Adipose tissue (tissue), 3 donors: ENCODE data around the gene IL22RA1. TPM values are rescaled to one million over a fixed set of nuclear protein-coding genes. Genes with fewer than 3 reads are reported as not detected.

ENCODE experiments used
- H3K27ac ChIP-seq: one replicate; pipeline ENCODE4 v1.5.1; 2013; ENCODE audit warnings: low read depth, low read length
- WGBS, 3 donors: extraction: QIAGEN DNeasy Blood & Tissue Kit; methylation state at CpG; one replicate each; pipeline ENCODE4 v1.1.7; 2013; 5-methylcytosine and 5-hydroxymethylcytosine counted together
- polyA plus RNA-seq, 3 donors: library from polyadenylated mRNA; stranded (reverse); fragments of 200-250 nt; gene quantifications; one replicate each; pipeline ENCODE4 v1.2.3, GENCODE V29; 2013
- donor health status: healthy with polysubstance abuse.
- donor health status: Bipolar disorder and iron deficiency.
- donor health status: healthy.

The IL22RA1 gene
- polyA plus RNA-seq, 3 donors = 0.25 to 200 (median 0.34) TPM

DNA sequence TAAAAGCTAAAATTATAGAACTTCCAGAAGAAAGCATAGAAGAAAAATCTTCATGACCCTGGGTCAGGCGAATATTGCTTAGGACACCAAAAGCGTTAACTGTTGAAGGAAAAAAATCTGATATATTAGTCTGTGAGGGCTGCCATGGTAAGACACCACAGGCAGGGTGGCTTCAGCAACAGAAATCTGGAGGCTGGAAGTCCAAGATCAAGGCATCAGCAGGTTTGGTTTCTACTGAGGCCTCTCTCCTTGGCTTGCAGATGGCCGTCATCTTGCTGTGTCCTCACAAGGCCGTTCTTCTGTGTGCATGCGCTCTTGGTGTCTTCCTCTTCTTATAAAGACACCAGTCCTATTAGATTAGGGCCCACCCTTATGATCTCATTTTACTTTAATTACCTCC is 29.7 kb upstream of the IL22RA1 start:
- 93 to 98% (median 96%) methylated on average over 5 of the region's 5 CpGs for WGBS, 3 donors
- H3K27ac ChIP-seq = no peak overlapping the region

DNA sequence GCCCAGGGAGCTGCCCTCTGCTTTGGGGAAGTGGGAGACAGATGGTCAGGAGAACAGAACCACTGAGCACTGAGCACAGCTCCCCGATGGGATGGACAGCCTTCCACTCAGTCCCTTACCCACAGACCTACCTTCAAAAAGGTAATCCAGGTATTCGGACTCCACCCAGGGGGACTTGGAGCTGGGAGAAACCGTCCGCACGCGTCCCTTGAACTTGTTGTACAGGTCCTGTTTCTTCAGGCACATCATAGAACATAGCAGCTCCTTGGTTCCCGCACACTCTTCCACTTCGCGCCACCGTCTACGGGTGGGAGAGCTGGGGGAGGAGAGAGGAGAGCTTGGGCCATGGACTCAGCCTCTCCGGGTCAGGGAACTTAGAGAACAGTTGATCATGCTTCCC is 26.3 kb upstream of the IL22RA1 start:
- H3K27ac ChIP-seq = no peak overlapping the region
- 91 to 98% (median 92%) methylated on average over 12 of the region's 12 CpGs for WGBS, 3 donors

DNA sequence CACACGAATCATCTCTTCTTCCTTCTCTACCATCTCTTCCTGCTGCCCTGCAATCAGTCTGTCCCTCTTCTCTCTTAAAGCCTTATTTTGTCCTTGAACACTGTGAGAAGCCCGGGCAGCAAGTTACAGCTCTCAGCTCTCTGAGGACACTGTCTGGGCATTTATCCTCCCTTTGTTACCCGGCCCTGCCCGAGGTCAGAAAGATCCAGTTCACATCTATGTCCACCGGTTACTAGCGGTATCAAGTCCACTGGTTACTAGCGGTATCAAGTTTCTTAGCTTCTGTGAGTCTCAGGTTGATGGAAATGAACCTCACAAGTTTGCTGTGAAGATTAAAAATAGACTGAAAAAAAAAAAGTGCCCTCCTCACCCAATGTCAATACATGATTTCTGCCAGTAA is 25.3 kb upstream of the IL22RA1 start:
- H3K27ac ChIP-seq = no peak overlapping the region
- WGBS, 3 donors = 82 to 88% (median 86%) methylated on average over 7 of the region's 7 CpGs

DNA sequence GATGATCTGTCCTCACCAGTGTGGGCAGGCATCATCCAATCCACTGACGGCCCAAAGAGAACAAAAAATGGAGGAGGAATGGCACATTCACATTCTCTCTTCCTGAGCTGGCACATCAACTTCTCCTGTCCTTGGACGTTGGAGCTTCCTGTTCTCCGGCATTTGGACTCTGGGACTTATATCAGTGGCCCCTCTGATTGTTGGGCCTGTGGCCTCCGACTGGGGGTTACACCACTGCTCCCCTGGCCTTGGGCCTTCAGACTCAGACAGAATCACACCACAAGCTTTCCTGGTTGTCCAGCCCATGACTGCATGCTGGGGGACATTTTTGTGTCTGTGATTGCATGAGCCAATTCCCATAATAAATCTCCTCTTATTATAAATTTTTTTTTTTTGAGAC is 24.1 kb upstream of the IL22RA1 start:
- WGBS, 3 donors = 57% methylated on average over 4 of the region's 4 CpGs
- no peak overlapping the region for H3K27ac ChIP-seq

DNA sequence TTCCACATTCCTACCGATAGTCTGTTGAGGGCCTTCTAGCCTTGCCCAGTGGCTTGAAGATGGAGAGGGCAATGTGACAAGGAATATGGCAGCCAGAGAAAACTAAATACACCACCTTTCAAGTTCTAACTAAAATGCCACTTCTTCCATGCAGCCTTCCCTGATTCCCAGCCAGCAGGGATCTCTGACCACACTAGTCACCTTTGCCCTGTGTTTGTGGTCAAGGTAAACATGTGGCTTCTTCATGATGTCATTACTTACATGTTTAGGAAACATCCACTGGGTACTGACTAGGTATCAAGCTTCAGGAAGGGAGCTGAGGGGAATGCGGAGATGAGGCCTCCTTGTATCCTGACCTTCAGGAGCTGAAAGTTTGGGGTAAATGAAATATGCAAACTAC is 22.6 kb upstream of the IL22RA1 start:
- WGBS, 3 donors = 93 to 100% (median 96%) methylated on average over 2 of the region's 2 CpGs
- H3K27ac ChIP-seq = no peak overlapping the region

DNA sequence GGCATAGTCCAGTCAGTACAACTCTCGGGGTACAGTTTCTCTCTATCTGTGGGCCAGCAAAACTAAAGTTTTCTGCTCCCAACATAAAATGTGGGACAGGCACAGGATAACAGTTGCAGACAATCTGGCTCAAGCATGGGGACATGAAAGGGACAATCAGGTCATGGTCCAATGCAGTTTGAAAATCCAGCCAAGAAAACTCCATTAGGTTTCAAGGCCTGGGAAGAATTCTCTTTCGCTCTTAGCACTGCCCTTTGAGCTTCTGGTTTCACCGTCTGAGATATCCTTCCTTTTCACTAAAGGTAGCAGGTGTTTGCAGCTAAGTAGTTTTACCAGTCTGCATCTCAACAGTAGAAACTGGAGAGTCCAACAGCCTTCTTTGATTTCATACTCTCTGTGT is 21.1 kb upstream of the IL22RA1 start:
- 83 to 96% (median 87%) methylated on average over 3 of the region's 3 CpGs for WGBS, 3 donors
- H3K27ac ChIP-seq = no peak overlapping the region

DNA sequence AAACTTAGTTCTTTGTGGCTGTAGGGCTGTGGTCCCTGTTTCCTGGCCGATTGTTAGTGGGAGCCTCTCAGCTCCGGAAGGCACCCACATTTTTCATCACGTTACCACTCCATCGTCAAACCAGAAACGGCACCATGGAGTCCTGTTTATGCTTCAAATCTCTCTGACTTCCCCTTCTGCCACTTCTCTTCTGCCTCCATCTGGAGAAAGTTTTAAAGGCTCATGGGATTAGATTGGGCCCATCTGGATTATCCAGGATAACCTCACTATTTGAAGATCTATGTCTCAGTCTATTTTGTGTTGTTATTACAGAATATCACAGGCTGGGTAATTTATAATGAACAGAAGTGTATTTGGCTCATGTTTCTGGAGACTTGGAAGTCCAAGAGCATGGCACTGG is 19.3 kb upstream of the IL22RA1 start:
- H3K27ac ChIP-seq = no peak overlapping the region
- 52 to 85% (median 55%) methylated on average over 5 of the region's 5 CpGs for WGBS, 3 donors

DNA sequence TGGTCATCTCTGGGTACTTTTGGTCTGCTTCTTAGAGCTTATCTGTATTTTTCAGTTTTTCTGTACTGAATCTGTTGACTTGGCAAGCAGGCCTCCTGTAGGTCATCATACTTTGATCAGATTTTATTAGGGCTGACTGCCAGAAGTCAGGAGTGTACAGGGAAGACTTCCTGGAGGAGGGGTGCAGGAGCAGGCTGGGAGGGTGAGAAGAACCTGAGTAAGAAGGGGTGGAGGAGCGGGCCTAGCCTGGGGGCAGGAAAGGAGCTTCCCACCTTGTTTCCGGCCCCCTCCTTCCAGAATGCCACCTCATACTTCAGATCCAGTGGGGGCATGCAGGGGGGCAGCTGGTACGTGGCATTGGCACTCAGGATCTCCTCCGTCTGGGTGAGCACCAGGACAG is 18.3 kb upstream of the IL22RA1 start:
- no peak overlapping the region for H3K27ac ChIP-seq
- WGBS, 3 donors = 79 to 86% (median 82%) methylated on average over 4 of the region's 4 CpGs

DNA sequence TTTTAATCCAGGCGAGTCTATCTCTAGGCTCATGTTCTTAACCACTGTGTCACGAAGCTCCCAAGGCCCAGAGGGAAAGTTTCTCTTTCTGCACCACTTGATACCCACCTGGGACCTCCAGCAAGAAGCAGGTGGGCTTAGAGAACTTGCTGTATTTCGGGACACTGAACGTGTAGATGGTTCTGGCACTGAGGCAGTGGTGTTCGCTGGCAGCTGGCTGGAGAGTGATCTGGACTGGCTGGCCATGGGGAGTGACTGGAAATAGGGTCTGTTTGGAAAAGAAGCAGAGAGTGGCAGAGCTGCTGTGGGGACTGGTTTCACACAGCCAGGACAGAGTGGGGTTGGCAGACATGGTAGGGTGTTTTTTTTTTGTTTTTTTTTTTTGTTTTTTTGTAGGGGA is 16.4 kb upstream of the IL22RA1 start:
- H3K27ac ChIP-seq = no peak overlapping the region
- 77 to 88% (median 88%) methylated on average over 5 of the region's 5 CpGs for WGBS, 3 donors

DNA sequence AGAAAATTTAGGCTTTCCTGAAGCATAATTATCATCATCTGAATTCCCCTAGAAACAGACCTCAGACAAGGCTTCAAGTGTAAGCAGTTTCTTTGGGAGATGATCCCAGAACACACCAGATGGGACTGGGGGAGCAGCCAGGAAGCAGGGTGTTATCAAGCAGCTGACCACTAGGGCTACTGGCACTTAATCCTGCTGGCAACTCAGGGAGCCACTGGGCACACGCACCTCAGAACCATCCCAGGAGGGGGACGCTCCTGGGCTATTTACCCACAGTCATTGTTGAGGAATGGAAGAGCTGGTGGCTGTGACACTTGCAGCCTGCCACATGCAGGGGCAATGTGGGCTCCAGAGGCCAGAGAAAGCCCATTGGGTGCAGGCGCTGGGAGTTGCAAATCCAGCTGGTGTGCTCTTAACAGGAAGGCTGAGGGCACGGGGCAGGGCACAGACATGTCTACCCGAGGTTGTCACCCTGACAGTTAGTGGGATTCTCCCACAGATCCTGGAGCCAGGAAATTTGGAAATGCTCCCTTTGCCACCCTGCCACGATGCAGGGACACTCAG is 15.1 kb upstream of the IL22RA1 start:
- 85 to 91% (median 88%) methylated on average over 6 of the region's 6 CpGs for WGBS, 3 donors
- H3K27ac ChIP-seq = no peak overlapping the region

DNA sequence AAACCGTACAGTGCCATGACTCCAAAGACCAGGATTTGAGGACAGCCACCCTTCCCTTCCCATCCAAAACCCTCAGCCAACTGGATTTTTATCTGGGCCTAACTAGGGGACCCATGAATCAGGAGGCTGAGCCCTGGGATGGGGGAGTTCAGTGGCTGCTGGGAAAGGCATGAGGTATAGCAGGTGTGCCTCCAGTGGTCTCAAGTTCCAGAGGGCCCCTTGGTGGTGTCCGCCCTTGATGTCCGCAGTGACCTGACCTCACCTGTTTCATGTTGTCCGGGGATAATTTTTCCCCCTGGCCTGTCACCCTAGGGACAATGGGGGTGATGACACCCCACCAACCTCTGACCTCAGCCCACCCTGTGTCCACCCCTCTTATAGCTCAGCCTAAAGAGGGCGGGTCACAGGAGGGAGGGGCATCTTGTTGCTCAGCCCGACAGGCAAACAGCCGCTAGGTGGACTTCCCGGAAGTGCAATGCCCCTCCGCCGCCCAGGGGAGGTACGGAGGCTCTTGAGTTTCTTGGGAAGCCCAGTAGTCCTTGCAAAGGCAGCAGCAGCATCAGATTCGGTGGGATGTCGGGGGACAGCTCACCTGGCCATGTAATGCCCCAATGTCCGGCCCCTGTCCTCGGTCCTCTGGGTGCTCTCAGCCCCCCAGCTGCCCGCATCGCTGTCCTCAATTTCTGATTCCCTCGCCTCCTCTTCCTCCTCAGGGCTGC is 13.8 kb upstream of the IL22RA1 start:
- WGBS, 3 donors = 93 to 96% (median 94%) methylated on average over 17 to 18 of the region's 18 CpGs
- H3K27ac ChIP-seq = no peak overlapping the region

DNA sequence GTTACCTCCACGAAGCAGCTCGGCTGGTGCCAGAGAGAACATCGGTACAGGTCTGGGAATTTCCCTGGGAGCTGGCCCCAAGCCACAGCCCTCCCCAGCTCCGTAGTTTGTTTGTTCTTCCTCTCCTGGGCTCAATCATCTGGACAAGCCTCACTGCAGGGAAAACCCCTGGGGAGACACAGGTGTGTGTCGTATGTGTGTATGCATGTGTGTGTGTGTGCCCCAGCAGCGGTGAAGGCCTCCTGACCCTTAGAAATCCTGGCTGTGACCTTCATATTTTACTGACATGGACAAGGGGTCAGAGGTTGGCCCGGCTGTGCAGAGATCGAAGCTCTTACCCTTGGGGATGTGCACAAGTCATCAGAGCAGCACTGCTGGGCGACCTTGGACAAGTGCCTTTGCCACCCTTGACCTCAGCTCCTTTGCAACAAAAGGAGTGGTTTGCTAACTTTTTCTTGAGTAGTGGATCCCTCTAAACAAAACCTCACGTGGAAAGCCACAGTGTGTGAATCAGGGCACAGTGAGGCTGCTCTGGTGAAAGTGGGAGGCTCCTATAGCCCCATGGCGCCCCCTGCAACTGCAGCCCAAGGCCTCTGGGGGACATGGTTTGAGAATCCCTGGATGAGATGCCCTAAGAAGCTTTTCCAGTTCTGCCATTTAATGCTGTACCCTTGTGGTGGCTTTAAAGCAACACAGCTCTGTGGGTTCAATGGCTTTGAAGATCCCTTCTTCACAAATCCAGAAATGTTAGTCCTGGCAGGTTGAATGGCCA is 12.3 kb upstream of the IL22RA1 start:
- no peak overlapping the region for H3K27ac ChIP-seq
- 30 to 67% (median 64%) methylated on average over 11 of the region's 11 CpGs for WGBS, 3 donors

DNA sequence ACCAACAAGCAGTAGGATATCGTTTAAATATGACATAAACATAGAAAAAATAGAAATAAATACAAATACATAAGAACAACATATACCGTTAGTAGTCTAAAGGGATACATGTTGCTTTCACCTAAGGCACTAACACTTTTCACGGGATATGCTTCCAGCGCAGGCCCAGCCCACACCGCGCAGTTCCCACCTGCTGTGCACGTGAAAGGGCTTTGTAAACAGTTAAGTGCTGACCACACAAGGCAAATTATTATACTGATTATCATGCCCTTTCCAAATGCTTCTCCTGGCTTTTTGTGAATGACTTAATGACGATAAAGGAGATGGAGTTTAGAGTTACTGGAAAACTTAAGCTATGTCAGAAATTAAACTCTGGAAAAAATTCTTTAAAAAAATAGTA is 11.3 kb upstream of the IL22RA1 start:
- H3K27ac ChIP-seq = no peak overlapping the region
- 69 to 83% (median 76%) methylated on average over 8 of the region's 8 CpGs for WGBS, 3 donors

DNA sequence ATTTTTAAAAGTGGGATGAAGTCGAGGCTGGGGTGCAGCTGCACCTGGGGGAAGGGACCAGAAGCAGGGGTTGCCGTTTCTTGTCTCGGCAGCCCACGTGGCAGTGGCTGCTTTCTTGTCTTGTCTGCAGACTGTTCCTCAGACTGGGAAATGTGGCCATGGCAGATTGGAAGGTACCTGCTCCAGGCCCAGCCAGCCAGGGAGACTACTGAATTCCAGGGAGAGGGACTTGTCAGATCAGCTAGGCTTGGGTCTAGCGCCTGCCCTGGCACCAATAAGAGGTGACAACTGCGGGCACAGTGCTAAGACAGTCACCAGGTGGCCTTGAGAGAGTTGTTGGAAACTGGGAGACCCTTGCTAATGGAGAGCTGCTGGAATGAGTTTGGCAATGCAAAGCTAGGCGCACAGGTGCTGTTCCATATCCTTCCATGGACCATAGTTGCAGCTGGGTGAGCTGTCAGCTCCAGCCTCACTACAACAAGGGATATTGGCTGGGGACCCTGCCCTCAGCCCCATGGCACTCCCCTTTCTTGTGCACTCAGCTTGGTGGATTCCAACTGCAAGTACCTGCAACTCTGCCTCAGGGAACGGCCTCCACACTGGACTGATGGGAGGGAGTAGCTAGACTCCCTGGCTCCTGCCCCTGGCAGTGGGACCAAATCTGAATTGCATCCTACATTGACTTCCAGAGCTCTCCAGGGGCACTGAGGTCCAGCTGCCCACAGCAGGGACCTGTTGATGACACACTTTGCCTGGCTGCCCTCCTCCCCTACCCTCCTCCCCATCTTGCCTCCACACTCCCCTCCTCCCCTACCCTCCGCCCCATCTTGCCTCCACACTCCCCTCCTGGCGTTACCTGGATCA is 9.9 kb upstream of the IL22RA1 start:
- WGBS, 3 donors = 84 to 90% (median 86%) methylated on average over 10 of the region's 10 CpGs
- no peak overlapping the region for H3K27ac ChIP-seq

DNA sequence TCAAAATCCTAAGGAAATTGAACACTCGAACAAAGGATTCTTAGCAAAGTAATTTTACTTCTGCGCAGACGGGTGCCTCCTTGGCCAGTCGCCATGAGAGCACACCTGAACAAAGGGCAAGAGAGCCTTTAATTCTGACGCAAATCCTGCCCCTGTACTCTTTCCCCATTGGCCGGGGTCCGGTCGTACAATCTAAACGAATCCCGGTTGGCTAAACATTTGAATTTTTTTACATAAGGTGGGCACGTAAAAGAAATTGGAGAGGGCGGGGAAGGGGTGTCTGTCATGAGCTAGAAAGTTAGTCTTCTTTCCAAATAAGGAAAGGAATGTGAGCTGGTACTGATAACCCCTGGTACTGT is 8.2 kb upstream of the IL22RA1 start:
- no peak overlapping the region for H3K27ac ChIP-seq
- WGBS, 3 donors = 10 to 14% (median 10%) methylated on average over 12 of the region's 12 CpGs

DNA sequence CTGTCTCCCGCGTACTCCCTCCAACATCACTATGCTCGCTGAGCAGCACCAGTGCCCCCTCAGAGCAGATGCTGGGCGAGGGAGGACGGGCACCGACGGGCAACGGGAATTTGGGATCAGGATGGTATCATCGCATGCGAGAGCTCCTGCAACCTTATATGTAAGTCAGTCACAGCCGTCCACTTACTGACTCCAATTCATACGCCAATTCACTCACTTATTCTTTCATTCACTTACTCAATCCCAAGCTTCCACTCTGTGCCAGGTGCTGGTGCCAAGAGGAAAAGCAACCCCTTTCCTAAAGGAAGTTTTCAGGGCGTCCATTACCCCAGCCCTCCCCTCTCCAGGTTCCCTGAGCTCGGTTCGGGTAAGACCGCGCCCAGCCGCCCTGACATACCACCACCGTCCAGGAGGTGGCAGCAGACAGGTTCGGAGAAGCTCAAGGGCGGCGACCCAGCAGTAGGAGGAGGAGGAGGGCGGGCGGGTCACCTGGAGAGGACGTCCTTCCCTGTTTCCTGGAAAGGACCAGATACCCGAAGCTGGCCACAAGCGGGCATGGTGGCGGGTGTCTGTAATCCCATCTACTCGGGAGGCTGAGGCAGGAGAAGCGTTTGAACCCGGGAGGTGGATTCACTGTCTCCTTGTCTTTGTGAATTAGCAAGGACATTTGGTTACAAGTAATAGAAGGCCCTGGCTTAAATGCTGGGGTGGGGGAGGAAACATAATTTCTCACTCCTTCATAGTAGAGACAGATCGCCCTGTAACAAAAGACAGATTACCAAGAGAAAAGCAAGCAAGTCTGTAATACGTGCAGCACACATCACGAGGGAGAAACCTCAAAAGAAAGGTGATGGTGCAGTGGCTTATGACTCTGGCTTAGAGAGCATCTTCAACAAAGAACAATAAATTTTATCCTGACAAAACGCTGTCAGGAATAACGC is 7.6 kb upstream of the IL22RA1 start:
- 11 to 15% (median 13%) methylated on average over 36 of the region's 36 CpGs for WGBS, 3 donors
- no peak overlapping the region for H3K27ac ChIP-seq

DNA sequence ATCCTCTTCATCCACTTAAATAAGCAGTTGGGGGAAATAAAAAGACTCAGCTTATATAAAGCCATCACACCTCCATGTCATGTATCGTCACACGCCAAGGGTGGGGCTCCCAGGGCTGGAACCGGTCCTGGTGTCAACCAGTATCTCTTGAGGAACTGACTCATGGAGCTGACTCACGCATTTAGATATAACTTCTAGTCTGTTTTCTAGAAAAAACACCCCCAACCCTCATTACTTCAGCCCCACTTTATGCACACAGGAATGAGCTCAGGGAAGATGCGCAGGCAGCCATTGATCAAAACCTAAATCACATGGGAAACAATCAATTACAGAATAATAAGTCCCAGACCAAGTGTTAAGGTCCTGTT is 6.9 kb upstream of the IL22RA1 start:
- no peak overlapping the region for H3K27ac ChIP-seq
- 41 to 50% (median 42%) methylated on average over 5 of the region's 5 CpGs for WGBS, 3 donors

DNA sequence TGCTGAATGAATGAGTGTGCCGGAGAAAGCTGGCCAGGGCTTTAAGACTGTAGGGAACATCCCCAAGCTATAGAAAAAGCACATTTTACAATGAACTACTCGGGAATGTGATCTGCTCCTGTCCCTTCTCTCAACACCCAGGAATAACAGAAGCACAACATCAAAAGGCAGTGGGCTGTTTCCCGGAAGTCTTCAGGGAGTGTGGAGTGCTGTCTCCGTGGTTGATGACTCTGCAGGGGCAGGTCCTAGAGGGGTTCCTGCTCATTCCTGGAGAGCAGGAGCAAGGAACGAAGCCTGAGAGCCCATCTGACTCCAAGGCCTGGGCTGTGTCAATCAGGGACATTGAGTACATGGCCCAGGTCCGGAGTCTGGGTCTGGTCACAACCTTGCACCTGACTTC is 4.9 kb upstream of the IL22RA1 start:
- no peak overlapping the region for H3K27ac ChIP-seq
- 69 to 78% (median 72%) methylated on average over 6 of the region's 6 CpGs for WGBS, 3 donors
